Coronary artery (tissue), 2 donors: ENCODE results near the gene NXF1.
A peak's percentile ranks its signal among the peaks of the same experiment; 100 is the strongest.
"Not testable (repeated sequence)": the region's sequence is repeated elsewhere in the genome, so short reads cannot be mapped to it uniquely, and the experiment has no call there.

Experiments used
- DNase-seq: peaks from one replicate; pipeline ENCODE4 v3.0.0-alpha.2; 2017; ENCODE audit warnings: low spot score
- H3K27ac ChIP-seq, 2 donors: fragments of 200-600 bp; sonication (generic); one replicate each; pipeline ENCODE4 v1.5.1; 2016 to 2019
- H3K4me3 ChIP-seq: fragments of 200-600 bp; sonication (generic); 2 replicates; pipeline ENCODE4 v1.5.1; 2016; ENCODE audit warnings: mild to moderate bottlenecking, moderate library complexity
- CTCF ChIP-seq: fragments of 200-600 bp; sonication (generic); IDR thresholded peaks from one replicate; pipeline ENCODE4 v1.5.1; 2019; ENCODE audit warnings: antibody characterized with exemption

Gene NXF1

DNA sequence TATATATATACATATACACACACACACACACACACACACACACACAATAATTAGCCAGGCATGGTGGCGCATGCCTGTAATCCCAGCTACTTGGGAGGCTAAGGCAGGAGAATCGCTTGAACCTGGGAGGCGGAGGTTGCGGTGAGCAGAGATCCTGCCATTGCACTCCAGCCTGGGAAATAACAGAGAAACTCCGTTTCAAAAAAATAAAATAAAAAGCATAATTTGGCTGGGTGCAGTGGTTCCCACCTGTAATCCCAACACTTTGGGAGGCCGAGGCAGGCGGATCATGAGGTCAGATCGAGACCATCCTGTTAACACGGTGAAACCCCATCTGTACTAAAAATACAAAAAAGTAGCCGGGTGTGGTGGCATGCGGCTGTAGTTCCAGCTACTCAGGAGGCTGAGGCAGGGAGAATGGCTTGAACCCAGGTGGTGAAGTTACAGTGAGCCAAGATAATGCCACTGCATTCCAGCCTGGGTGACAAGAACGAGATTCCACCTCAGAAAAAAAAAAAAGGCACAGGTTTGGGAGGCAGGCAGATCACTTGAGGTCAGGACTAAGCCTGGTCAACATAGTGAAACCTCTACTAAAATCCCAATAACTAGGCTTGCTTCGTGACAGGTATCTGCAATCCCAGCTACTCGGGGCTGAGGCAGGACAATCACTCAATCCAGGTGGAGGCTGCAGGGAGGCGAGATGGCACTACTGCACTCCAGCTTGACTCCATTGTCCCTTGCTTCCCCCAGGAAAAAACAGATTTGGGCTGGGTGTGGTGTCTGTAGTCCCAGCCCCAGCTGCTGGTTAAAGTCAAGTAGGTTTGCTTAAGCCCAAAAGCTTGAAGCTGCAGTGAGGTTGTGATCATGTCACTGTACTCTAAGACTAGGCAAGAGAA lies 45.9 kb upstream of the NXF1 start:
- no peak overlapping the region for H3K4me3 ChIP-seq
- DNase-seq: no peak
- H3K27ac ChIP-seq: no peak overlapping the region
- no peak for TF ChIP-seq CTCF

- no peak overlapping the region for H3K27ac ChIP-seq
- DNase-seq: no peak
- TF ChIP-seq CTCF: no peak
- no peak overlapping the region for H3K4me3 ChIP-seq
These were observed 42.6 kb upstream of the NXF1 start for GRCh38 chr11:62847767-62848314.

DNA sequence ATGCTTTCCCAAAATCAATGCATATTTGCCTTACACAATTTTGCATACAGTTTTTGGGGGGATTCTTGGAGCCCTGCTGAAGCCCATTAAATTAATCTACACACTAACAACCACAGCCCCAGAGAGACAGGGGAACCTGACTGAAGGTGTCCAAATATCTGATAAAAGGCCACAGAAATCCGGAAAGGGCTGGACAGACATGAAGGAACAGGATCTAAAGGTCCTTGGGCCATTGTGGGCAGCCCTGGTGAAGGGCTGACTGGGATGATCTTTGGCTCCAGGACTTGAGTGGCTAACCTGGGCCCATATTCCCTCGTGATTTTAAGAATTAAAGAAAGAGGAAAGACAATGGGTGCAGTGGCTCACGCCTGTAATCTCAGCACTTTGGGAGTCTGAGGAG lies 40.9 kb upstream of the NXF1 start:
- no peak overlapping the region for H3K4me3 ChIP-seq
- DNase-seq: no peak
- TF ChIP-seq CTCF: no peak
- H3K27ac ChIP-seq: no peak overlapping the region

DNA sequence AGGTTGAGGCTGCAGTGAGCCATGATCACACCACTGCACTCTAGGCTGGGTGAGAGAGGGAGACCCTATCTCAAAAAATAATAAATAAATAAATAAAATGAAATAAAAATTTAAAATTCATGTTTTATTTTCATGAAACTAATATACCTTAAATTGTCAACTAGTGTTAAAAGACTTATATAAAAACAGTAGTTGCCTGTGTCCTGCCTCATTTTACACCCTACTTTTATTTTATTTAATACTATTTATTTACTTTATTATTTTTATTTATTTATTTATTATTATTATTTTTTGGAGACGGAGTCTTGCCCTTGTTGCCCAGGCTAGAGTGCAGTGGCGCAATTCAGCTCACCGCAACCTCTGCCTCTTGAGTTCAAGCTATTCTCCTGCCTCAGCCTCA lies 38.9 kb upstream of the NXF1 start:
- no peak for DNase-seq
- H3K4me3 ChIP-seq: no peak overlapping the region
- no peak overlapping the region for H3K27ac ChIP-seq
- no peak for TF ChIP-seq CTCF

DNA sequence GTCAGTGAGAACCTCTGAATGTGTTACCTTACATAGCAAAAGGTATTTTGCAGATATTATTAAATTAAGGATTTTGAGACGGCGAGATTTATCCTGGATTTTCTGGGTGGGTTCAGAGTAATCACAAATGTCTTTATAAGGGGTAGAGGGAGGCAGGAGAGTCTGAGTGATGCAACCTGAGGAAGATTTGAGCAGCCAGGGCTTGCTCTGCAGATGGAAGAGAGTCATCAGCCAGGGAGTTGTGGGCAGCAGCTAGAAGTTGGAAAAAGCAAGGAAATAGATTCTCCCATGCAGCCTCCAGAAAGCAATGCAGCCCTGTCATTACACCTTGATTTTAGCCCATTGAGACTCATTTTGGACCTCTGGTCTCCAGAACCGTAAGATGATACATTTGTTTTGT lies 38.2 kb upstream of the NXF1 start:
- Histone ChIP-seq H3K27ac (no peak overlapping the region), H3K4me3 (no peak overlapping the region)
- DNase-seq: no peak
- TF ChIP-seq CTCF: no peak

DNA sequence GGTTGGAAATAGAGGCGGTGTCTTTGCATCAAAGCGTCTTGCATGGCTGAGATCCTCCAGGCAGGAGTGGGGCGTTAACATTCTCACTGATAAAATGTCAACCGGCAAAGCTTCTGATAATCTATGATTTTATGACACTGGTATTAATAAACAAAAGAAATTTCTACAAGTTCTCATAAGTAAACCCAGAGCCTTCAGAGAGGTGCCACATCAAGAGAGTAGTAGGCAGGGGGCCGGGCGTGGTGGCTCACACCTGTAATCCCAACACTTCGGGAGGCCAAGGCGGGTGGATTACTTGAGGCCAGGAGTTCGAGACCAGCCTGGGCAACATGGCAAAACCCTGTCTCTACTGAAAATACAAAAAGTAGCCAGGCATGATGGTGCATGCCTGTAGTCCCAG lies 37.7 kb upstream of the NXF1 start:
- not testable (repeated sequence) for H3K4me3 ChIP-seq, DNase-seq
- H3K27ac ChIP-seq: peak overlapping the region; percentile 88 to 95

DNA sequence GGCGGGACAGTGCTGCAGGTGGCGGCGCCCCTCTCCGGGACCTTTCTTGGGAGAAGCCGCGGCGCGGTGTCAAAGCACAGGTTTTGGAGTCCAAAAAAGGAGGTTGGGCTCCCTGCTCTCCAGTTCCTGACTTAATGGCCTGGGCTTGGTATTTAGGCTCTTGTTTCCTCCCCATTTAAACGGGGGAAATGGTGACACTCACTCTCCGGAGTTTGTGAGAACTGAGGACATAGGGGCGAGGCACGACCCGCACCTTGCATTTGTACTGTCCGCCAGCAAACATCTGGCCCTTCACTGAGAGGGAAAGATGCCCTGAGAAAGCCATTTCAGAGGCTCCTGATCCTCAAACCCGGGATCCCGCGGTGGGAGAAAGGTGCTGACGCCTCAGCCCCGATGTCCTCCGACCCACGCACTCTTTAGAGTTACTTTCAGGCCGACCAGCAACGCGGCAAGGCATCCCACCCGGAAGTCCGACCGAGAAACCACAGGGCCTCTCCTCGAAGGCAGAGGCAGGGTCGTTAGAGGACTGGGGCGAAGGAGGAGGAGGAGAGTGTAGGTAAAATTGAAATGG lies 37.0 kb upstream of the NXF1 start:
- Histone ChIP-seq H3K27ac (peak overlapping the region; percentile 88 to 95), H3K4me3 (peak overlapping the region; percentile 80)
- no peak for TF ChIP-seq CTCF
- peak; percentile 92 for DNase-seq
